A549 (cell line): ENCODE data around the gene RAMP1. TPM values are rescaled to one million over a fixed set of nuclear protein-coding genes. Genes with fewer than 3 reads are reported as not detected.

Source experiments
- ATAC-seq, 2 experiments: fragments of 200-7000 bp in 1 of 2; fragments of >200 bp in 1 of 2; cut with Nextera tagmentation in 1 of 2; cut with Tn5 transposase in 1 of 2; 3 replicates each; pipeline versions ENCODE4 v1.8.0 to v1.9.1; 2018 to 2020; ENCODE audit warnings: mild to moderate bottlenecking in 1 of 2, moderate library complexity in 1 of 2
- CTCF ChIA-PET: fragments of 300-600 bp; sonication (Branson Sonifier 250); formaldehyde crosslinking; extraction: SDS; loops from one replicate; lab custom pipeline; 2021; ENCODE audit warnings: antibody characterized with exemption, inconsistent platforms; lab: Yijun Ruan, JAX
- POLR2A ChIA-PET: fragments of 350-600 bp; formaldehyde crosslinking; extraction: SDS; loops from one replicate; lab custom pipeline; 2021; ENCODE audit warnings: antibody characterized with exemption, inconsistent platforms; lab: Yijun Ruan, JAX
- DNase-seq, 2 experiments: peaks; one replicate each; pipeline versions ENCODE4 v3.0.0 to v3.0.0-alpha.2; 2011 to 2016; ENCODE audit warnings: low read depth in 1 of 2, low spot score in 1 of 2
- FAIRE-seq: peaks from 2 replicates; lab custom pipeline; 2011; peaks lifted over from hg19 to GRCh38; lab: Jason Lieb, UNC
- H3K27ac ChIP-seq, 2 experiments: fragments of >200 bp; sonication (Bioruptor Twin); formaldehyde crosslinking; 3 replicates each; pipeline ENCODE4 v1.5.1; 2016 to 2017
- H3K4me1 ChIP-seq: fragments of >200 bp; sonication (Bioruptor Twin); formaldehyde crosslinking; 3 replicates; pipeline ENCODE4 v1.6.1; 2016
- H3K4me2 ChIP-seq: fragments of >200 bp; sonication (Bioruptor Twin); formaldehyde crosslinking; 3 replicates; pipeline ENCODE4 v1.6.1; 2016
- H3K4me3 ChIP-seq: fragments of >200 bp; sonication (Bioruptor Twin); formaldehyde crosslinking; 3 replicates; pipeline ENCODE4 v1.5.1; 2016
- H3K9me3 ChIP-seq: fragments of >200 bp; sonication (Bioruptor Twin); formaldehyde crosslinking; 3 replicates; pipeline ENCODE4 v1.6.1; 2016
- BHLHE40 ChIP-seq: IDR thresholded peaks from 2 replicates; pipeline ENCODE4 v1.6.1; 2012; ENCODE audit warnings: low read depth, low read length, inconsistent platforms
- CBX8 ChIP-seq: fragments of 200-600 bp; sonication (generic); IDR thresholded peaks from 2 replicates; pipeline ENCODE4 v1.6.1; 2016
- EHMT2 ChIP-seq: fragments of 200-600 bp; sonication (generic); IDR thresholded peaks from 2 replicates; pipeline ENCODE4 v1.6.1; 2016; ENCODE audit warnings: antibody characterized with exemption, low read depth, mild to moderate bottlenecking, moderate library complexity
- EP300 ChIP-seq, 2 experiments: fragments of >200 bp; sonication (Bioruptor Twin); formaldehyde crosslinking; IDR thresholded peaks; 2 replicates in 1 of 2; 3 replicates in 1 of 2; pipeline ENCODE4 v1.6.1; 2016 to 2017
- FOXS1 ChIP-seq: fragments of 250-450 bp; sonication (Bioruptor Pico); IDR thresholded peaks from 2 replicates; pipeline ENCODE4 v1.5.0; 2020; ENCODE audit warnings: mild to moderate bottlenecking, moderate library complexity
- HOXA7 ChIP-seq: fragments of 250-450 bp; sonication (Bioruptor Pico); IDR thresholded peaks from 2 replicates; pipeline ENCODE4 v1.5.0; 2020; ENCODE audit warnings: mild to moderate bottlenecking, moderate library complexity
- KDM1A ChIP-seq: fragments of 200-600 bp; sonication (generic); IDR thresholded peaks from 2 replicates; pipeline ENCODE4 v1.6.1; 2016; ENCODE audit warnings: low read depth, mild to moderate bottlenecking
- MAFK ChIP-seq: fragments of 450-650 bp; IDR thresholded peaks from 2 replicates; pipeline ENCODE4 v1.6.1; 2014; ENCODE audit not compliant: partially characterized antibody
- PBX3 ChIP-seq: IDR thresholded peaks from 2 replicates; pipeline ENCODE4 v1.6.1; 2012
- POLR2A ChIP-seq: IDR thresholded peaks from 2 replicates; pipeline ENCODE4 v1.6.1; 2012; ENCODE audit warnings: mild to moderate bottlenecking, low read length
- RARB ChIP-seq: fragments of 250-450 bp; sonication (Bioruptor Pico); IDR thresholded peaks from 2 replicates; pipeline ENCODE4 v1.8.0; 2021; ENCODE audit warnings: mild to moderate bottlenecking, moderate library complexity
- RCOR1 ChIP-seq: fragments of 150-350 bp; IDR thresholded peaks from 2 replicates; pipeline ENCODE4 v1.6.1; 2014; ENCODE audit warnings: antibody characterized with exemption, low read length, low read depth
- SMC3 ChIP-seq: fragments of >200 bp; sonication (Bioruptor Twin); formaldehyde crosslinking; IDR thresholded peaks from 3 replicates; pipeline ENCODE4 v1.6.1; 2018; ENCODE audit warnings: inconsistent platforms
- TFCP2L1 ChIP-seq: fragments of 250-450 bp; sonication (Bioruptor Pico); IDR thresholded peaks from 2 replicates; pipeline ENCODE4 v1.5.0; 2021; ENCODE audit warnings: mild to moderate bottlenecking
- ZC3H11A ChIP-seq: fragments of 450-650 bp; IDR thresholded peaks from 2 replicates; pipeline ENCODE4 v1.6.1; 2014; ENCODE audit warnings: antibody characterized with exemption, mild to moderate bottlenecking
- ZFP36 ChIP-seq: fragments of 450-650 bp; IDR thresholded peaks from 2 replicates; pipeline ENCODE4 v1.6.1; 2014; ENCODE audit warnings: borderline replicate concordance; ENCODE audit not compliant: partially characterized antibody
- WGBS: methylation state at CpG from one replicate; pipeline ENCODE4 v1.1.6; 2017; ENCODE audit errors: missing lambda C conversion rate; 5-methylcytosine and 5-hydroxymethylcytosine counted together
- polyA plus RNA-seq, 4 experiments: library from polyadenylated mRNA; depleted of rRNA in 3 of 4; stranded (reverse); fragments of >200 nt; fragmentation: RNase III in 1 of 4; extraction: RNeasy Plus Mini Kit Qiagen cat#74134 plus additional on column Dnase treatment in 1 of 4; gene quantifications; 2 replicates in 3 of 4; 3 replicates in 1 of 4; pipeline ENCODE4 v1.2.3, GENCODE V29; 2011 to 2017
- TF ChIP-seq, protein P1 (sequence below): fragments of >200 bp; sonication (Bioruptor Twin); formaldehyde crosslinking; IDR thresholded peaks from 3 replicates; pipeline ENCODE4 v1.6.1; 2016

Gene RAMP1
- polyA plus RNA-seq, 2 of the 4 experiments (the other 2 are of a cell fraction), result not detected

- TF ChIP-seq ZFP36, result no peak
- Histone ChIP-seq H3K27ac (peak overlapping the region in 1 of 2 experiments; percentile 83; a peak in 1 of 6 replicates), H3K9me3 (no peaks in the 10 kb centered on the region), H3K4me1 (peaks cover 21% of the 10 kb centered on the region), H3K4me3 (no peak overlapping the region), H3K4me2 (no peak overlapping the region)
- POLR2A ChIA-PET, result no interaction called here
- FAIRE-seq, result no peak
- ATAC-seq, result no peak
- 60% methylated on average over 6 of the region's 12 CpGs for WGBS
- CTCF ChIA-PET, result interaction anchor here (1.1 to 2.1 kb wide), 2 partner anchors 12 to 18 kb away, joined by 3 to 5 read pairs; no protein-coding TSS in a partner anchor
- DNase-seq, result no peak
Measured at GRCh38 chr2:237876532-237876931, 17.1 kb downstream of the RAMP1 start.

DNA sequence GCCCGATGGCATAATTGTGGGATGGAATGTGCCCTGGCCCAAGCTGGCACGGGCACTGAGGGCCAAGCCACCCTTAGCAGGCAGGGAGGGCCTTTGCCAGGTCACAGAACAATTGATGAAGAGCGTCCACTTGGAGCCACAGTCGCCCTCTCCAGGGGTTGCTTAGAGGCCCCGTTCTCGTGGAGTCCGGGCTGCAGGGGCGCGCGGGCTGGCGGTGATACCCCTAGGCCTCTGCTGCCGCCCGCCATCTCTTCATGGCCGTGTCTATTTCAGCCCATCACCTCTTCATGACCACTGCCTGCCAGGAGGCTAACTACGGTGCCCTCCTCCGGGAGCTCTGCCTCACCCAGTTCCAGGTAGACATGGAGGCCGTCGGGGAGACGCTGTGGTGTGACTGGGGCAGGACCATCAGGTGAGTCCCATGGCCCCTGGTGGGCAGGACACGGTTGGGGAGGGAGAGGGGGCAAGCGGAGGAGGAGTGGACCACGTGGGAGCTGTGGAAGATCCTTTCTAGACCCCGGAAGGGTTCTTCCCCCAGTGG is 17.6 kb downstream of the RAMP1 start:
- Histone ChIP-seq H3K4me2 (no peak overlapping the region), H3K4me3 (no peak overlapping the region), H3K4me1 (peaks cover 21% of the 10 kb centered on the region)
- POLR2A ChIA-PET, result no interaction called here
- 87% methylated on average over 21 of the region's 23 CpGs for WGBS
- DNase-seq, result no peak
- CTCF ChIA-PET, result interaction anchor here (0.9 to 1.1 kb wide), 2 partner anchors 12 to 184 kb away, joined by 3 to 4 read pairs; partner anchors contain the start of gene SCLY
- no peak for TF ChIP-seq MAFK
- TF ChIP-seq RCOR1, result no peak
- TF ChIP-seq EP300 (IDR thresholded peaks at IDR 0.05), result no peak
- TF ChIP-seq HOXA7 (CRISPR knock-in tag), result no peak
- TF ChIP-seq CBX8, result no peak
- no peak for TF ChIP-seq KDM1A
- TF ChIP-seq RARB, result no peak
- no peak for TF ChIP-seq FOXS1 (CRISPR knock-in tag)
- TF ChIP-seq POLR2A, result no peak
- no peak for TF ChIP-seq TFCP2L1
- TF ChIP-seq ZC3H11A, result no peak
- TF ChIP-seq, protein P1, sequence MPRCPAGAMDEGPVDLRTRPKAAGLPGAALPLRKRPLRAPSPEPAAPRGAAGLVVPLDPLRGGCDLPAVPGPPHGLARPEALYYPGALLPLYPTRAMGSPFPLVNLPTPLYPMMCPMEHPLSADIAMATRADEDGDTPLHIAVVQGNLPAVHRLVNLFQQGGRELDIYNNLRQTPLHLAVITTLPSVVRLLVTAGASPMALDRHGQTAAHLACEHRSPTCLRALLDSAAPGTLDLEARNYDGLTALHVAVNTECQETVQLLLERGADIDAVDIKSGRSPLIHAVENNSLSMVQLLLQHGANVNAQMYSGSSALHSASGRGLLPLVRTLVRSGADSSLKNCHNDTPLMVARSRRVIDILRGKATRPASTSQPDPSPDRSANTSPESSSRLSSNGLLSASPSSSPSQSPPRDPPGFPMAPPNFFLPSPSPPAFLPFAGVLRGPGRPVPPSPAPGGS, result no peak
- TF ChIP-seq EHMT2, result no peak
- TF ChIP-seq, all 56 proteins: peak for 0
- H3K9me3 ChIP-seq, result no peaks in the 10 kb centered on the region
- H3K27ac ChIP-seq, result no peak overlapping the region; a peak in 1 of 6 replicates
- no peak for ATAC-seq
- no peak for FAIRE-seq

DNA sequence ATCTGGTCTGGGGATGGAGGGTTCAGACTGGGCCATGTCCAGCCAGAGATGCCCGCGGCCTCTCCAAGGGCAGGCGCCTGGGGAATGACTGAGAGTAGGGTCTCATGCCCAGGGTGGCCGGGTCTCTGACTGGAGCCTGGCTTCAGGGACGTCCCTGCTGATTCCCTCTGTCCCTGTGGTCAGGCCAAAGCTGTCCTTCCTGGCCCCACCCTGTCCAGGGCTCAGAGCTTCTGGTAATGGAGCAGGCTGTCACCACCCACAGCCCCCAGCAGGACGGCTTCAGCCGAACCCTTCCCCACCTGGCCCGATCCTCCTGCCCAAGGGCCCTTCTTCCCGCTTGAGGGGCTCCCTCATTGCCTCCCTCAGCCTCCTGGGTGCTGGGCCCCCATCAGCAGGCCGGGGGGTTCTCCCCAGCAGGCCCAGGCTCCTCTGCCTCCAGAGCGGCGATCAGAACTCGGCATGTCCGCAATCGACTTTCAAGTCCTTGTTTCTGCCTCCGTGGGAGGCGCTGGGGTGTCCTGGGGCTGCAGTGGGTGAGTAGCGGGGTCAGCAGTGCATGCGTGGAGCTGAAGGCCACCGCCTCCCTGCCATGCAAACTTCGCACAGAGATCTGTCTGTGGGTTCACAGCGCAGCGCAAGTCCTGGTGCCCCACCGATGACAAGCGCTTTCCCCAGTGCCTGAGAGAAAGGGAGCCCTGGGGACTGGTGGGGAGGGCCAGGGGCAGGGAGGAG is 18.3 kb downstream of the RAMP1 start:
- H3K4me3 ChIP-seq, result no peak overlapping the region
- DNase-seq (no peak), ATAC-seq (no peak), FAIRE-seq (no peak)
- H3K4me2 ChIP-seq, result no peak overlapping the region
- no peak for TF ChIP-seq SMC3
- TF ChIP-seq, protein P1, result no peak
- no peak for TF ChIP-seq POLR2A
- no peak for TF ChIP-seq PBX3
- no peak for TF ChIP-seq BHLHE40
- no peaks in the 10 kb centered on the region for H3K9me3 ChIP-seq
- POLR2A ChIA-PET, result no interaction called here
- peaks cover 21% of the 10 kb centered on the region for H3K4me1 ChIP-seq
- no peak overlapping the region for H3K27ac ChIP-seq
- CTCF ChIA-PET, result interaction anchor here (0.9 kb wide), 1 partner anchor 183 kb away, joined by 4 read pairs; the partner anchor contains the start of gene SCLY
- WGBS, result 83% methylated on average over 23 of the region's 25 CpGs
